GM19463 (cell line): ENCODE measurements around the gene OR9A2.

ENCODE experiments used
- ATAC-seq: cut with Tn5 transposase; IDR thresholded peaks from one replicate; pipeline ENCODE4 v1.9.1; 2021; ENCODE audit warnings: mild to moderate bottlenecking, moderate library complexity; ENCODE audit not compliant: unreplicated experiment

Gene OR9A2

DNA sequence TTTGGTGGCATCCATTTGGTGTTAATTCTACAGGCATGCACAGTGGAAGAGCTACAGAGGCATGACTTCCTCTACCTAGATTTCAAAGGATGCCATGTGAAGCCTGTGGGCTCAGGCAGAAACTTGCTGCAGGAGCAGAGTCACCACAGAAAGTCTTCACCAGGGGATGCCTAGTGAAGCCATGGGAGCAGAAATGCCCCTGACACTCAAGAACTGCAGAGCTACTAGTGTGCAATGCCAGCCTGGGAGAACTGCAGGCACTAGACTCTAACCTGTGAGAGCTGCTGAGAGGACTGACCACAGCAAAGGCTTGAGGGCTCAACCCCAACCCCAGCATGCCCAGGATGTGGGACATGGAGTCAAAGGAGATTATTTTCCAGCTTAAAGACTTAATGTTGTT, 3.9 kb downstream of the OR9A2 start:
- no peak for ATAC-seq

DNA sequence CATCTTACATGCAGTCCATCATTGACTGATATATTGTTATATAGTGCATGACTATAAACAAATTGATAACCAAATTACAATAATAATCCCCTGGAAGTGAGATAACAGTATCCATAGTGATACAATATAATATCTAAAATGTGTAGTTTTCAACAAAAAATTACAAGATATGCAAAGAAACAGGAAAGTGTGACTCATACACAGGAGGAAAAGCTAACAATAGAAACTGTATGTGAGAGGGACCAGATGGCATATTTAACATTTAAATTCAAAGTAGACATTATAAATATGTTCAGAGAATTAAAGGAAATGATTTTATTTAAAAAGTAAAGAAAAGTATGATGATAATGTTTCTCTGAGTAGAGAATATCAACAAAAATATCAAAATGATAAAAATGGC, 8.0 kb downstream of the OR9A2 start:
- no peak for ATAC-seq

DNA sequence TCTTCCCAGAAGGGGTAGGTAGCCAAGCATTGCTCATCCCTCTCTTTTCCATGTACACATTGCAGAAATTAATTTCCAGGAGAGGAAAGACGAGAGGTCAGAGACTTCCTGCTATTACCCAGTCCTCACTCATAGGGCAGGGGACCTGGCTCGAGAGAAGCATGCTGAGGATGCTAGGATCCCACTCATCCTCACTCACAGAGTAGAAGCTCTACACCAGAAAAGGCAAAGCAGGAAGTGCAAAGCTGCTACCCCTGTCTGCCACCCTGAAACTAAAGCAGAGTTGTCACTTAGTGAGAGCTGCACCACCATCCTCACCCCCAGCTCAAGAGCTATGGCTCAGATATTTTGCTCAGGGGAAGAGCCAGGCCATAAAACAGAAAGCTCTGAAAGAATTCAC, 9.9 kb downstream of the OR9A2 start:
- no peak for ATAC-seq

DNA sequence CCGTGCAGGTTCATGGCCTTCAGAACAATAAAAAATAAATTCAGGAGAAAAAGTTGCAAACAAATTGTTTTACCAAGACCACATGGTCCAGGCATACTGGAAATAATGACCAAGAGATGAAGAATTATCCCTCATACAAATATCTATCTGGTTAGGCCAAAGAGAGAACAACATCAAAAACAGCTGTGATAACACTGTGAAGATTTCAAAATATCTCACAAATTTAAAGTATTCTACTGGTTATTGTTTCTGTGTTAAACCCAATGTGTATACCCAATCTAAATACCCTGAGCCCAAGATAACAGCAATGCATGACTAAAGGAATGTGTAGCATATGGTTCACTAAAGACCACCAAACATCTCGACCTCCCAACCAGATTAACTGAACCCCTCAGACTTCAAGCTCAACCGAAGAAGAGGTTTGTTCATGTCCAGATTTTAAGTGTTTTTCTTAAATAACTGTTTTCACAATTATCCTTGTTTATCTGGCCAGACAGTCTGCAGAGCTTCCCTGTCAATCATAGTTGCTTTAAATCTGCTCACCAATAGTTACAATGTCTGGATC, 10.9 kb downstream of the OR9A2 start:
- ATAC-seq: no peak

DNA sequence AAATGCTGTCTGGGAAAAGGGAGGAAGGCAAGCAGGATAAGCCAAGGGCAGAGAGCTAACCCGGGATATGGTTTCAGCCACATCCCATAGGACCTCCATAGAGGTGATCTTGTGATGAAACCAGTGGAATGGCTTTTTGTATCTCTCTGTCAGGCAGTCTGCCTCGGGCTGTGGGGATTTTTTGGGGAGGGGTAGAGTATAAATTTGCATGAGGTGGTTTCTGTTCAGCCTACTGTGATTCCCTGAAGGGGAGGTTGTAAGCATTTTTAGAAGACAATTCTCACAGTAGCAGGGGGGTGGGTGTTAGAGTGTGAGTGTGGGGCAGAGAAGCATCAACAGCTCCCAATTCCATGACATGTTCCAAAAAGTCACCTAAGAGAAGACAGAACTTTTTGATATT, 11.8 kb downstream of the OR9A2 start:
- peak; percentile 94 for ATAC-seq

DNA sequence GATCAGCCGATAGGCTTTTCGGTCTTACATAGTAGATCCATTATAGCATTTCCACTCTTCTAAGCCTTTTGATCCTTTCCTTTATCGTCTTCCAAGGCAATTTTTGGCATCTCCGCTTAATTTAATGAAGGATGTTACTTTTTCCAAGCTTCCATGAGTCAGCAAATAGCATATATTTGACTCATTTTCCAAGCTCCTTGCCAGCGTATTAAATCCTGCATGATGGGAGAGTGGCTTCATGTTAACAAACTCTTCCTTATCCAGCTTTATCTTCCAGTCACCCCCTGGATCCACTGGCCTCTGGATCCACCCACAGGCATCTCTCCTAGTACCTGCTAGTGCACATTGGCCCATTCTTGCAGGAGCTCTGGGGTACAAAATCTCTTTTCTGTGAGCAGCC, 13.0 kb downstream of the OR9A2 start:
- no peak for ATAC-seq

DNA sequence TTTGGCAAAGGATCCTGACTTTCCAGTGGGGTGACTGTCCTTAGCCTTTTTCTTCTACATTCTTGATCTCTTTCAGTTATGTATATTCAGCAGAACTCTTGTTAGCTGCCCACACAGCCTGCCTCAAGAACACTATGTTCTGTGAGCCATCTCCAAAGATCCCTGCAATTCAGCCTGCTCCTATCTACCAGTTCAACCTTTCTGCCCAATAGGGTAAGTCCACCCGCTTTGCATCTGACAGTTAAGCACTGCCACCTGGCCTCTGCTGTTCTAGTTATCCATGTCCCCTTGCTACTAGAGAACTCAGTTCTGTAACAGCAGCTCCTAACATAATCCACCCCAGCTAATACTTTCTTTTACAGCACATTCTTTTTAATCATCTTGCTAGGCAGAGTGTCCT, 13.5 kb downstream of the OR9A2 start:
- no peak for ATAC-seq

DNA sequence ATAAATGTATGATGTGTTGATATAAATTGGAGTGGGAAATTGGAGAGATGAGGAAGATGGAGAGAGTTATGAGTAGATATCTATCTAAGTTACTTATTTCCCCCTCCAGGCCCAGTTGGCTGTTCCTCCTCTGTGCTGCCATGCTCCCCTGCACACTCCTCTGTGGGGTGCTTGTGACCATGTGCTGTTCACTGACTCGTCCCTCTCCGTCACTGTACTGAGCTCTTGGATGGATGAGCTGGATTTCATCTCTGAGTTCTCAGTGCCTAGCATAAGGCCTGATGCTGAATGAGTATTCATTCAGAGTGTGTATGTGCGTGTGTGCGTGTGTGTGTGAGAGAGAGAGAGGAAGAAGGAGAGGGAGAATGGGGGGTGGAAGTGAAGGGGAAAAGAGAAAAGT, 14.5 kb downstream of the OR9A2 start:
- no peak for ATAC-seq

DNA sequence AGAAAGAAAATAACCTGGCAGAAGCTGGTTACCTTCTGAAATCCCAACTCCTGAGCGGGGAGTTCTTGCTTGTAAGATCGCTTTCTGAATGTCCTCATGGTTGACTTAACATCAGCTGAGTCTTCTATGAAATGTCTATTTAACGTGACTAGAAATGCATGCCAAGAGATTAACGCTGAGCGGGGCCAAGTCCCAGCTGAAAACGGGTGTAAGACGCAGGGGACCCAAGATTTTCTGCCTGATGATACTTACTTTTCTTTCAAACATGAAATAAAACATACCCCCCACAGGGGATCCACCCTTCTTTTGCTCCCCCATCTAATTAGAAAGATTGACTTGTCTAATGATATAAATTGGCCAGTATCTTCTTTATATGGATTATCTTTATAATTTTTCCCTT, 14.9 kb downstream of the OR9A2 start:
- no peak for ATAC-seq

DNA sequence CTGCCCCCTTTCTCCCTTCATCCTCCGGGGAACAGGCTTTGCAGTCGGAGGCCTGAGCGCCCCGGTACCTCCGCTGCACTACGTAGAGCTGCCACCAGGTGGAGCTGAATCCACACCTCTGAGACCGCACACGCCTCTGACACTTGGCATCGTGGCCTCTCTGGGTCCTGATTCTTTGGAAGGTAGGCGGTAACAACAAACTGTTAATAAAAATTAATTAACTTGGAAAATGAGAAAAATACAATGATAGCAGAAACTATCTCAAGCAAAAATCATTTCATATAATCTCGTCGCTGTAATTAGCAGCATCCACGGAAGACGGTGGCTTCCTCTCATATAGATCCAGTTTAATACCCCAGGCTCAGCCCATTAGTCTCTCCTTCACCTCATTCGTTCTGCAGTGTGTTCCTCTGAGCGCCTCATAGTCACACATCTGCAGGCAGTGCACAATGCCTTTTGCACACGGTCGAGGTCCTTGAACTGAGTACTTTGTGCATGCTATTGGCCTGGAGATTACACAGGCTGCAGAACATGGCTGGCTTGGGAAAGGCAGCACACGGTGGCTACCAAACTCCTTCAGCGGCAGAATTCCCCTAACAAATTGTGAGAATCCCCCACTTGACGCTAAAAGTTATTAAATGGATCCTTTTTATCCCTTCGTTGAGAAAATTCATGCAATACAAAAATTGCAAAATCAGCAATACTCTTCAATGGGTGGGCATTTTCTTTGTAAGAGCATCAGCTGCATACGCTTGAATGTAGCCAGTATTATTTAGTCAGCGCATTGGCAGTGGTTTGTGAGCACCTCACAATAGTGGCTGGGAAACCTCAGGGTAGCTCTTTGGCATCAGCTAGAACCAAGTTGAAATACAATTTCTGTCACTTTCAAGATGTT, 18.7 kb downstream of the OR9A2 start:
- peak; percentile 94 for ATAC-seq

DNA sequence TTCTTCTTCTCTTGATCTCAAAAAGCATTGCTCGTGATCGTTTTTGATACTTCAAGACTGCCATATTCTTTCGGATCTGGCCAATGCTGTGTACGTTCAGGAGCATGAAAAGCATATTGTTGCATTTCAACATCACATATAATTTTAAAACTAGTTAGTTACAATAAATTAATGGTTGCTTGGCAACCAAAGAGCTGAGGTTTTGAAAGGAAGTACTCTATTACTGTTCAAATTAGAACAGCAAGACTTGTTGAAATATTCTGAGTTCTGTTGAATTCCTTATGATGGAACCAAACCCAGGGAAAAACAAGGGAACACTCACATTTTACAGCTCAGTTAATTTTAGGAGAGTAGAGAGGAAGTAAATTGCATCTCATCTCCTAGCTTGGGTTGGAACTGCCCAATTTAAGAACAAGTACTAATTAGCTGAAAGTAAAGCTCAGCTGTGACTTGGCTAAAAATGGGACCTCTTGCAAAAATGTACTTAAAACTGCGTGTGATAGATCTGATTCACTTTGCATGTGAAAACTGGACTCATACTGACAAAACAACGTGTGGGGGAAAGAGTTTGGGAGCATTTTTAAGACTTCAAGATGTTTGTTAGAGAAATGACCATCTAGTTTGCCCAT, 21.2 kb downstream of the OR9A2 start:
- no peak for ATAC-seq

DNA sequence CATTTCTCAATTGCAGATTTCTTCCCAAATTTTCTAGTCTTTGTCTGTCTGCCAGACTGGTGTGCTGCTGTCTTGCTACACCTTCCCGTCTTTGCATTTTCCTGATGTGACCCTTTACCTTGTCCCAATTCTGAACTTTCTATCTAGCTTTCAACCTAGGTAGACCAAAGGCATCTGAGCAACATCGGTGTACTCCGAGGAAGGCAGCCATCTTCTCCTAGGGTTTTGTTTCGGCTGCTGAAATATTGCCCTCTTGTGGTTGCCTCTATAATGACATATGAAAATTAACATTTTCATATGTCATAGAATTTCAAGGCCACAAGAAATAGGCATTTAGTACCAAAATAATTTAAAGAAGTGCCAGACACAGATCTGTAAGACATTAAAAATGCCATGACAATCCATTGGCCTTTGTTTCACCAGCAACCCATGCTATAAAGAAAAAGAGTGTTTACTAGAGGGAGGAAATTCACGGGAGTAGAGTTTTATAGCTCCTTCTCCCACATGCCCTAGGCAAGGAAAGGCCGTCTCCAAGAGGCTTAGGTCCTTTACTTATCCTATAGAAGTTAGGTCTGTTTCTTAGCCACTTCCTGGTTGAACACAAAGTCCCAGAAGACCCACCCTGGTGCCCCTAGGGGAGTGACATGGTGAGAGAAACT, 23.4 kb downstream of the OR9A2 start:
- no peak for ATAC-seq

DNA sequence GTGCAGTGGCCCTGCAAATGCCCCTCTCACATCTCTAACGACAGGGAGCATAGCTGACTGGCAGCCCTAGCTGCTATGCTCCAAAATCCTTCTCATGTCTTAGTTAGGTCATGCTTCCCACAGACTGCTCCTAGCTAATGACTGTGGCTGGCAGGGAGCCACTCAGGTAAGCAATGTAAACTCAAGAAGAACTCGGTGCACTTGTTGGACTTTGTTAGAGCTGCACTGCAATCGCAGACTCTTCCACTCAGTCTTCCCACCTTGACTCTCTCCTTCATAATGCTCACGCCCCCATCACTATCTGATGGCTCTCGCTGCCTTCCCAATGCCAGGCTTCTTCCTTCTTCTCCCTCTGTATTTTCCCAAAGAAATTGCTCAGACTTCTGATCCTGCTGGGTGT, 24.0 kb downstream of the OR9A2 start:
- no peak for ATAC-seq

DNA sequence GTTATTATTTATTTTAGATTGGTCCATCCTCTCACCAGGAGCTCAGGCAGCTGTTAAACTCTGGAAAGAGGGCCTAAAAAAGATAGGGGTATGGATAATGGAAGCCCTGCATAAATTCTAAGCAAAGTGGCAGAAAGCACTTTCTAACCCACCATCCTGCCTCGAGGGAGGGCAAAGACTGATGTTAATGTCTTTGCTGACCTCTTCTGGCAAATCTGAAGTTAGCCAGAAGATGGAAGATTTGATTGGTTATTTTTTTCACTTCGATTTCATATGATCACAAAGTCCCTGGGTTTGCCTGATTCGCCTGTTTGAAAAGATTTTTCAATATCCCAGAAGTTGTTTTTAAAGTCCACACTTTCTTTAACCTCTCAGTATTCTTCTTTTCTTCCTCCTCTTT, 24.8 kb downstream of the OR9A2 start:
- no peak for ATAC-seq

DNA sequence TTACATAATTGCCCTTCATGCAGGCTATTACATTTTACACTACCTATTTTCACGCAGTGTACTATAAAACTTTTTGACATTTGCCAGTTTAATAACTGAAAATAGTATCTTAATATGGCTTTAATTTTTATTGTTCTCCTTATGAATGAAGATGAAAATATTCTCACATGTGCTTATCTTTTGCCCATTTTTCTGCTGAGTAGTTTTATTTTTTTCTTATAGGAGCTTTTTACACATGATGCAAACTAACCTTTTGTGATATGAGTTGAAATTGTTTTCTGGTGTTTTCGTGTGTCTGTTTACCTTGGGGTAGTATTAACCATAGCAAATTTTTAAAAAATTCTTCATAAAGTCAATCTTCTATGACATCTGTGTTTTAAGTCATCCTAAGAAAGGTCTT, 26.3 kb downstream of the OR9A2 start:
- no peak for ATAC-seq

DNA sequence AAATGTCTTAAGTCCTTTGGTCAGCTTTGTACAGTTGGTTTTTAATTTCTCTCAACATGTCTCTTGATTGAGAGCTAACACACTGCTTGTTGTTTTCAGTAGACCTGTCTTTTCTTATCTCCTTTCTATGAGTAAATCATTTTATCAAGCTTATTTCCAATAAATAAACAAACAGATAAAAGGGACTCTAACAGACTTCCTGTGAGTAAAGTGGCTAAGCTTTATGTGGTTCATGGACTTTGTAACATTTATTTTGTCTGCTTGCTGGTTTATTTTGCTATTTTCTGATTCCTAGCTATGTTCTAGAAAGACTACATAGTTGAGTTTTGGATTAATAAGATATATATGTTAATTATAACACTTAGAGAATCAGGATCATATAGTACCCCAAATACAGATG, 27.1 kb downstream of the OR9A2 start:
- ATAC-seq: no peak

DNA sequence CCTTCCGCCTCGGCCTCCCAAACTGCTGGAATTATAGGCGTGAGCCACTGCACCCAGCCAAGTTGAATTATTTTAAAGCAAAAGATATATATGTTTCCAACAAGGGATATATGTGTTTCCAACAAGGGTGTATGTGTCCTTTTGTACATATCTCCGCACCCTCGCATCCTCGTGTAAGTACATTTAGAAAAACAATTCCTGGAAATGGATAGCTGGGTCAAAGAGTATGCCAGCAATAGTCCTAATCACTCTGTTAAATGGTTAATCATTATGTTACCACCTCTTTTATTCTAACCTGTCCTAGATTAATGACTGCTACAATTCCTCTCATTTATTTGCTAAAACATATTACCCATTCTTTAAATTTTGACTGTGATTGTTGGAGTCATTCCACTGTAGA, 28.0 kb downstream of the OR9A2 start:
- ATAC-seq: no peak

DNA sequence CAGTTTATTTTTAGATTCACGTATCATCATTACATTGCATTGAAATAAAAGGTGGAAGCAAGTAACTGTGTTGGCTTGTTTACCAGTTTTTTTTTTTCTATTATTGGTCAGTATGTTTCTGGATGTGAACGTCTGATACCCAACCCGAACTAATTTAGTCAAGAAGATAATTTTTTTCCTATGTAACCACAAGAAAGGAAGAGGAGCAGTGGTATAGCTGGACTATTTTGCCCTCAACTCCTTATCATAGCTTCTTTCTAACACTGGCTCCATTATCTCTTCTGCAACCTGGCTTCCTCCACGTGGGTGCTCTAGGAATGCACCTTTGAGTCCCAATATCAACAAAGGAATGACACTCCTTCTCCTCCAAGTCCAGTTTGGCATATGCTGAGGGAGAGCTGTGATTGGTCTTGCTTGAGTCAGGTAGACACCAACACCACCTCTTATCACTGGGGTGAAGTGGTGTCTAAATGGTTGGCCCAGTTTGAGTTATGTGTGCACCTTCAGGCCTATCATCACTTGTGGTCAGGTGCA, 29.4 kb downstream of the OR9A2 start:
- ATAC-seq: no peak

DNA sequence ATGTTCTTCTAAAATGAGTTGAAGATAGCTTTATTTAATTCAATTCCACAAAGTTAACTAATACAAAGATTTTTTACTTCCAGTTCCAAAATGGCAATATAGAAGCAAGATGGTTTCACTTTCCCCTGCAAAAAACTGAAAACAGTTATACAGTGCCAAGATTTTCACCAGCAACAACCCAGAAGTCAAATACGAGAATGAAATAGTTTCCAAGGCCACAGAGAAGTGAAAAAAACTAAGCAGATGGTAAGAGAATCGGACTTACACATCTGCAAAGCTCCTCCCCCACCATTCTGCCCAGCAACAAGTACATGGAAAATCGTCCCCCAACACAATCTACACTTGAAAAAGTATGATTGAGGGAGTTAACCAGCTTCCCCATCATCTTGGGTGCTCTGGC, 34.5 kb downstream of the OR9A2 start:
- ATAC-seq: peak; percentile 48

DNA sequence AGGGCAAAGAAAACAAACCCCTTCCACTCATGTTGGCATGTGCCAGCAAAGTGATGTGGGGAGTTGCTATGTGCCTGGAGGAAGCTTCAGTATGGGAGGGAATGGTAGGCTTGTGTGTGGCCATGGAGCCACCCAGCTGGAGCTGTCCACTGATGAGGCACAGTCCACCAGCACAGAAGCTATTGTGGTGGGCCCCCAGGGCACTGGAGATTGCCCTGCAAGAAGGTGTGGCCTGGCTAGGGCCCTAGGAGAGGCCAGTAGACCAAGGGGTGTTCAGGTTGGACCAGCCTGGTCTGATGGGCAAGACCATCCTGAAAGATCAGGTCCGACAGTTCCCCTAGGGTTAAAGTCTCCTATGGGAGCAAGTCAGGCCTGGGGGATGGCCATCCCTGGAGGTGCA, 42.6 kb downstream of the OR9A2 start:
- no peak for ATAC-seq

DNA sequence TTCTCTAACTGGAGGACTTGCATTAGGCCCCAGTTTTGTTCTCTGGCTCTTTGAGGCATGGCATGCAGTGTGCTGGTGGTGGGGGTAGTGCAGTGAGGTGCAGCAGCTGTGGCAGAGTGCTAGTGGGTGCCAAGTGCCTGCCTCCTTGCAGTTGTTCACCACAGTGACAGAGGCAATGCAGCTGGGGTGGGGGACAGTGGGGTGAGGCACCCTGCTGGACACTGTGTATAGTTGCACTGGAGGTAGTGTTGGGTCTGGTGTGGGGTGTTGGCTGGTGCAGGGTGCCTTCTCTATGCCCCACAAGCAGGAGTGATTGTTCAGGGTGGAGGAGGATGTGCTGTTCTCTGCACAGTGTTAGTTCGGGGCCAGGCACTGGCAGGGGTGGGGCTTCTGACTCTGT, 43.1 kb downstream of the OR9A2 start:
- no peak for ATAC-seq
